ENCODE data around the gene CCNG1. TPM values are rescaled to one million over a fixed set of nuclear protein-coding genes. Genes with fewer than 3 reads are reported as not detected.
"Not testable (repeated sequence)": the region's sequence is repeated elsewhere in the genome, so short reads cannot be mapped to it uniquely, and the experiment has no call there.

The CCNG1 gene
- polyA plus RNA-seq, 2 of the 4 experiments (the other 2 are of a cell fraction) = 76.5 to 80.8 TPM

DNA sequence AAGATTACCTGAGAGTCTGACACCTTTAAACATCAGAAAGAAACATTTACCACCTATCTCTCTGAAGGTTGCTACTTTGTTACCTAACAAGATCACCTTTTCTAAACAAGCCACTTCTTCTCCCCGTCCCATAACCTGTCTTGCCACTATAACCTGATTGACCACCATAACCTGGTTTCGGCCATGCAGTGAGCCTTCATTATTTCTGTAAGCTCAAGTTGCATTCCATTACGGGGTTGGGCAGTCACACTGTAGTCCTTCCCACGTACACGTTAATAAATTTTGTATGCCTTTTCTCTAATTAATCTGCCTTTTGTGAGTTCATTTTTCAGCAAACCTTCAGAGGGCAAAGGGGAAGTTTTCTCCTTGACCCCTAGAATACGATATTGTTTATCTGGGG lies 28.0 kb upstream of the CCNG1 start:
- ChIA-PET POLR2A (interaction anchor here (1.4 kb wide), 1 partner anchor 51 kb away, joined by 4 read pairs; the partner anchor contains the start of genes HMMR and NUDCD2), CTCF (interaction anchor here (0.8 to 2.7 kb wide), 20 partner anchors 9 to 1866 kb away, joined by 3 to 21 read pairs (median 6); no protein-coding TSS in a partner anchor)
- FAIRE-seq = no peak
- Histone ChIP-seq H3K4me3 (no peak overlapping the region), H3K4me2 (no peak overlapping the region), H3K9me3 (no peaks in the 10 kb centered on the region), H3K4me1 (no peaks in the 10 kb centered on the region), H3K27ac (no peak overlapping the region)
- no peak for DNase-seq (ENCODE audit: low read depth in 1 of 2, low spot score in 1 of 2)
- no peak for TF ChIP-seq GATA3 (IDR thresholded peaks at IDR 0.05; ENCODE audit: borderline replicate concordance)
- TF ChIP-seq CHD2 (IDR thresholded peaks at IDR 0.05; ENCODE audit: low read length, partially characterized antibody) = no peak
- no peak for TF ChIP-seq SREBF2 (IDR thresholded peaks at IDR 0.05)
- WGBS (ENCODE audit: missing lambda C conversion rate) = 11% methylated on average over 6 of the region's 6 CpGs
- ATAC-seq = no peak

DNA sequence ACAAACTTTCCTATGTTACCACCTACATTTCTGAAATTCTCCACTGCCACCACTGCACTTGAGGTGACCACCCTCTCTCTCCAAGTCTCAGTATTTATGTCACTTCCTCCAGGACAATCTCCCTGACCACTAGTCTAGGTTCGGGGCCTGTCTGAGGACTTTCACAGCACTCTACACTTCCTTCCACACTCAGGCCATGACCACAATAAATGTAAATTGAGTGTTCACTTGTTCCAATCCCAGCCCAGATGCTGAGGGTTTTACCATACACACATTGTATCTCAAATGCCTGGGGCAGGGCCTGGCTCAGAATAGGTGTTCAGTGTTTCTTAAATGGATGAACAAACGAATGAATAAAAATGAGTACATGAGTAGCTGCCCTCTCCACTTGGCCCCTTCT lies 26.9 kb upstream of the CCNG1 start:
- WGBS (ENCODE audit: missing lambda C conversion rate) = 41% methylated on average over 2 of the region's 2 CpGs
- Histone ChIP-seq H3K4me3 (no peak overlapping the region), H3K27ac (no peak overlapping the region), H3K4me1 (no peaks in the 10 kb centered on the region), H3K9me3 (no peaks in the 10 kb centered on the region), H3K4me2 (no peak overlapping the region)
- DNase-seq (ENCODE audit: low read depth in 1 of 2, low spot score in 1 of 2) = no peak
- TF ChIP-seq BHLHE40 (IDR thresholded peaks at IDR 0.05; ENCODE audit: low read depth, low read length) (no peak), ZSCAN20 (CRISPR knock-in tag; IDR thresholded peaks at IDR 0.05) (no peak), POLR2A (IDR thresholded peaks at IDR 0.05; ENCODE audit: low read length) (no peak), EHF (CRISPR knock-in tag; IDR thresholded peaks at IDR 0.05) (no peak)
- no peak for FAIRE-seq
- POLR2A ChIA-PET = no interaction called here
- ATAC-seq = no peak
- CTCF ChIA-PET = no interaction called here

DNA sequence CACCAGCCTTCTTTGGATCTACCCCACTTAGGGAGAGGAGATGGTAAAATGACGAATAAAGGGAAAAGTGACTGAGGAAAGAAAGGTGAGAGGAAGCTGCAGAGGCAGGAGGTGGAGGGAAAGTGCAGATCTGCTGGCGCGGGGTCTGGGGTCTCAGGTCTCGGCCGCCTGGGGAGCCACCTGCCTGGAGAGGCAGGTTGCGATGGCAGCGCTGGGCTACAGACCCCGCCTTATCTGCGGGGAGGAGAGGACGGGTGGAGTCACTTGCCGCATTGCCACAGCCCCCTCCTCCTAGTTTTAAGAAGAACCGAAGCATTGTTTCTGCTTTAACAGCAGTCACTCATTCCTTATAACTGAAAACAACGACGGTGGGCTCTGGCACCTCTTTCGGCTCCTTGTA lies 21.7 kb upstream of the CCNG1 start:
- H3K4me2 ChIP-seq; ATAC-seq; H3K4me1 ChIP-seq; H3K9me3 ChIP-seq; POLR2A ChIA-PET; DNase-seq (ENCODE audit: low read depth in 1 of 2, low spot score in 1 of 2); FAIRE-seq; CTCF ChIA-PET; H3K4me3 ChIP-seq; H3K27ac ChIP-seq: not testable (repeated sequence)
- WGBS (ENCODE audit: missing lambda C conversion rate) = 41% methylated on average over 15 of the region's 15 CpGs

DNA sequence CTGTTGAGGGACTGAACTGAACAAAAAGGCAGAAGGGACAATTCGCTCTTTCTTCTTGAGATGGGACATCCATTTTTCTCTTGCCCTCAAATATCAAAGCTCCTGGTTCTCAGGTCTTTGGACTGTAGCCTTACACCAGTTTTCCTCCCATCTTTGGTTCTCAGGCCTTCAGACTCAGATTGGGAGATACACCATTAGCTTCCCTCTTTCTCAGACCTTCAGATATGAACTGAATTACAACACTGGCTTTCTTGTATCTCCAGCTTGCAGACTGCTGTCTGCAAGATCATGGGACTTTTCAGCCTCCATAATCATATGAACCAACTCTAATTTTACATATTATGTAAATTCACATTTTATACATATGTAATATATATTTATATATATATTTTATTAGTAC lies 12.6 kb upstream of the CCNG1 start:
- POLR2A ChIA-PET = no interaction called here
- Histone ChIP-seq H3K4me3 (no peak overlapping the region), H3K9me3 (no peaks in the 10 kb centered on the region), H3K4me2 (no peak overlapping the region), H3K4me1 (no peaks in the 10 kb centered on the region), H3K27ac (no peak overlapping the region)
- WGBS (ENCODE audit: missing lambda C conversion rate) = 80% methylated on average over 1 of the region's 1 CpG
- CTCF ChIA-PET = interaction anchor here (1.0 kb wide), 1 partner anchor 16 kb away, joined by 3 read pairs; no protein-coding TSS in a partner anchor
- TF ChIP-seq NFE2L2 (conservative IDR thresholded peaks at IDR 0.05; ENCODE audit: low read length) (no peak), HOXB5 (CRISPR knock-in tag; IDR thresholded peaks at IDR 0.05) (no peak), RFX5 (IDR thresholded peaks at IDR 0.05) (no peak), BHLHE40 (IDR thresholded peaks at IDR 0.05; ENCODE audit: low read depth, low read length) (no peak), CEBPB (IDR thresholded peaks at IDR 0.05) (no peak), HOXA7 (CRISPR knock-in tag; IDR thresholded peaks at IDR 0.05) (no peak), RARB (CRISPR knock-in tag; IDR thresholded peaks at IDR 0.05) (no peak), ZSCAN20 (CRISPR knock-in tag; IDR thresholded peaks at IDR 0.05) (no peak), EHMT2 (IDR thresholded peaks at IDR 0.05; ENCODE audit: low read depth) (no peak), FOSL2 (IDR thresholded peaks at IDR 0.05) (no peak), FOSL2 (CRISPR knock-in tag; IDR thresholded peaks at IDR 0.05) (no peak), ZFP36 (IDR thresholded peaks at IDR 0.05; ENCODE audit: borderline replicate concordance, partially characterized antibody) (no peak), CHD2 (IDR thresholded peaks at IDR 0.05; ENCODE audit: low read length, partially characterized antibody) (no peak), SMC3 (IDR thresholded peaks at IDR 0.05) (no peak)
- TF ChIP-seq, protein P1, sequence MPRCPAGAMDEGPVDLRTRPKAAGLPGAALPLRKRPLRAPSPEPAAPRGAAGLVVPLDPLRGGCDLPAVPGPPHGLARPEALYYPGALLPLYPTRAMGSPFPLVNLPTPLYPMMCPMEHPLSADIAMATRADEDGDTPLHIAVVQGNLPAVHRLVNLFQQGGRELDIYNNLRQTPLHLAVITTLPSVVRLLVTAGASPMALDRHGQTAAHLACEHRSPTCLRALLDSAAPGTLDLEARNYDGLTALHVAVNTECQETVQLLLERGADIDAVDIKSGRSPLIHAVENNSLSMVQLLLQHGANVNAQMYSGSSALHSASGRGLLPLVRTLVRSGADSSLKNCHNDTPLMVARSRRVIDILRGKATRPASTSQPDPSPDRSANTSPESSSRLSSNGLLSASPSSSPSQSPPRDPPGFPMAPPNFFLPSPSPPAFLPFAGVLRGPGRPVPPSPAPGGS (IDR thresholded peaks at IDR 0.05) = no peak
- TF ChIP-seq, protein P2, sequence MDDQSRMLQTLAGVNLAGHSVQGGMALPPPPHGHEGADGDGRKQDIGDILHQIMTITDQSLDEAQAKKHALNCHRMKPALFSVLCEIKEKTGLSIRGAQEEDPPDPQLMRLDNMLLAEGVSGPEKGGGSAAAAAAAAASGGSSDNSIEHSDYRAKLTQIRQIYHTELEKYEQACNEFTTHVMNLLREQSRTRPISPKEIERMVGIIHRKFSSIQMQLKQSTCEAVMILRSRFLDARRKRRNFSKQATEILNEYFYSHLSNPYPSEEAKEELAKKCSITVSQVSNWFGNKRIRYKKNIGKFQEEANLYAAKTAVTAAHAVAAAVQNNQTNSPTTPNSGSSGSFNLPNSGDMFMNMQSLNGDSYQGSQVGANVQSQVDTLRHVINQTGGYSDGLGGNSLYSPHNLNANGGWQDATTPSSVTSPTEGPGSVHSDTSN (IDR thresholded peaks at IDR 0.05) = no peak
- TF ChIP-seq, protein P3, sequence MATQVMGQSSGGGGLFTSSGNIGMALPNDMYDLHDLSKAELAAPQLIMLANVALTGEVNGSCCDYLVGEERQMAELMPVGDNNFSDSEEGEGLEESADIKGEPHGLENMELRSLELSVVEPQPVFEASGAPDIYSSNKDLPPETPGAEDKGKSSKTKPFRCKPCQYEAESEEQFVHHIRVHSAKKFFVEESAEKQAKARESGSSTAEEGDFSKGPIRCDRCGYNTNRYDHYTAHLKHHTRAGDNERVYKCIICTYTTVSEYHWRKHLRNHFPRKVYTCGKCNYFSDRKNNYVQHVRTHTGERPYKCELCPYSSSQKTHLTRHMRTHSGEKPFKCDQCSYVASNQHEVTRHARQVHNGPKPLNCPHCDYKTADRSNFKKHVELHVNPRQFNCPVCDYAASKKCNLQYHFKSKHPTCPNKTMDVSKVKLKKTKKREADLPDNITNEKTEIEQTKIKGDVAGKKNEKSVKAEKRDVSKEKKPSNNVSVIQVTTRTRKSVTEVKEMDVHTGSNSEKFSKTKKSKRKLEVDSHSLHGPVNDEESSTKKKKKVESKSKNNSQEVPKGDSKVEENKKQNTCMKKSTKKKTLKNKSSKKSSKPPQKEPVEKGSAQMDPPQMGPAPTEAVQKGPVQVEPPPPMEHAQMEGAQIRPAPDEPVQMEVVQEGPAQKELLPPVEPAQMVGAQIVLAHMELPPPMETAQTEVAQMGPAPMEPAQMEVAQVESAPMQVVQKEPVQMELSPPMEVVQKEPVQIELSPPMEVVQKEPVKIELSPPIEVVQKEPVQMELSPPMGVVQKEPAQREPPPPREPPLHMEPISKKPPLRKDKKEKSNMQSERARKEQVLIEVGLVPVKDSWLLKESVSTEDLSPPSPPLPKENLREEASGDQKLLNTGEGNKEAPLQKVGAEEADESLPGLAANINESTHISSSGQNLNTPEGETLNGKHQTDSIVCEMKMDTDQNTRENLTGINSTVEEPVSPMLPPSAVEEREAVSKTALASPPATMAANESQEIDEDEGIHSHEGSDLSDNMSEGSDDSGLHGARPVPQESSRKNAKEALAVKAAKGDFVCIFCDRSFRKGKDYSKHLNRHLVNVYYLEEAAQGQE (IDR thresholded peaks at IDR 0.05) = no peak
- DNase-seq (ENCODE audit: low read depth in 1 of 2, low spot score in 1 of 2) (no peak), ATAC-seq (no peak), FAIRE-seq (no peak)

DNA sequence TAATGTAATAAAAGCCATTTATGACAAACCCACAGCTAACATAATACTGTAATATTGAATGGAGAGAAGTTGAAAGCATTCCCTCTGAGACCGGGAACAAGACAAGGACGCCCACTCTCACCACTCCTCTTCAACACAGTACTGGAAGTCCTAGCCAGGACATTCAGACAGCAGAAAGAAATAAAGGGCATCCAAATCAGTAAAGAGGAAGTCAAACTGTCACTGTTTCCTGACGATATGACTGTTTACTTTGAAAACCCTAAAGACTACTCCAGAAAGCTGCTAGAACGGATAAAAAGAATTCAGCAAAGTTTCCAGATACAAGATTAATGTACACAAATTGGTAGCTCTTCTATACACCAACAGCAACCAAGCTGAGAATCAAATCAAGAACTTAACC lies 11.3 kb upstream of the CCNG1 start:
- ATAC-seq; H3K4me2 ChIP-seq; POLR2A ChIA-PET; H3K4me3 ChIP-seq; H3K4me1 ChIP-seq; DNase-seq (ENCODE audit: low read depth in 1 of 2, low spot score in 1 of 2); H3K27ac ChIP-seq; FAIRE-seq; H3K9me3 ChIP-seq; CTCF ChIA-PET: not testable (repeated sequence)
- WGBS (ENCODE audit: missing lambda C conversion rate) = 68% methylated on average over 4 of the region's 4 CpGs
